SK-N-MC (cell line): ENCODE data around the gene MAML2.
"Not testable (repeated sequence)": the region's sequence is repeated elsewhere in the genome, so short reads cannot be mapped to it uniquely, and the experiment has no call there.

Source experiments
- EZH2 ChIP-seq: fragments of 200-600 bp; sonication (generic); IDR thresholded peaks from one replicate; pipeline ENCODE4 v1.6.1; 2017; ENCODE audit warnings: antibody characterized with exemption
- FOXP2 ChIP-seq: optimal IDR thresholded peaks from 2 replicates; pipeline ENCODE3; 2011; ENCODE audit warnings: mild to moderate bottlenecking, moderate library complexity; ENCODE audit not compliant: insufficient read depth; ENCODE audit errors: extremely low read length, control extremely low read depth
- POLR2AphosphoS5 ChIP-seq: IDR thresholded peaks from 2 replicates; pipeline ENCODE4 v1.6.1; 2012; ENCODE audit warnings: mild to moderate bottlenecking, low read depth, low read length, borderline replicate concordance

DNA sequence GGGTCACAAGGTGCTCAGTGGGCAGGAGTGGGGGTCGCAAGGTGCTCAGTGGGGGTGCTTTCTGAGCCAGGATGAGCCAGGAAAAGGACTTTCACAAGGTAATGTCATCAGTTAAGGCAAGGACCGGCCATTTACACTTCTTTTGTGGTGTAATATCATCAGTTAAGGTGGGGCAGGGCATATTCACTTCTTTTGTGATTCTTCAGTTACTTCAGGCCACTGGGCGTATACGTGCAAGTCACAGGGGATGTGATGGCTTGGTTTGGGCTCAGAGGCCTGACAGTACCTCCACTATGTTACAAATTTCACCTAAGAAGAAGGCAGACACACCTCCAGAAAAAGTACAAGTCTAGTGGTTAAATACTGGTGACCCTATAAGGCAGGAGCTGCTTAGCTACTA lies 162.1 kb downstream of the MAML2 start:
- TF ChIP-seq EZH2, POLR2AphosphoS5, FOXP2: not testable (repeated sequence)
